Measurements from ENCODE around the gene MPHOSPH9.

Gene MPHOSPH9

GRCh38 chr12:123164222-123164621 lies 68.7 kb downstream of the MPHOSPH9 start:
- Histone ChIP-seq H3K4me3 (ENCODE audit: low read length) (no peak overlapping the region), H2AFZ (ENCODE audit: low read depth, low read length) (no peak overlapping the region), H3K4me1 (ENCODE audit: low read length) (no peaks in the 10 kb centered on the region), H3K27me3 (ENCODE audit: low read depth, low read length) (no peaks in the 10 kb centered on the region), H3K4me2 (ENCODE audit: low read length) (no peak overlapping the region), H3K79me2 (ENCODE audit: low read length) (no peaks in the 10 kb centered on the region), H3K27ac (ENCODE audit: low read length) (no peak overlapping the region), H3K9ac (ENCODE audit: low read length) (no peak overlapping the region), H4K20me1 (ENCODE audit: insufficient read depth, low read length) (no peaks in the 10 kb centered on the region), H3K36me3 (replicated peaks; ENCODE audit: low read depth, low read length) (peaks cover 30% of the 10 kb centered on the region), H3K9me3 (ENCODE audit: insufficient read depth, low read length) (no peaks in the 10 kb centered on the region)
- TF ChIP-seq EZH2phosphoT487 (IDR thresholded peaks at IDR 0.05; ENCODE audit: low read depth) (no peak), CTCF (IDR thresholded peaks at IDR 0.05; ENCODE audit: low read depth, low read length) (no peak)

- no peaks in the 10 kb centered on the region for H3K4me1 ChIP-seq (ENCODE audit: low read length)
- TF ChIP-seq EZH2phosphoT487 (IDR thresholded peaks at IDR 0.05; ENCODE audit: low read depth) (no peak), CTCF (IDR thresholded peaks at IDR 0.05; ENCODE audit: low read depth, low read length) (no peak)
- no peak overlapping the region for H2AFZ ChIP-seq (ENCODE audit: low read depth, low read length)
- no peak overlapping the region for H3K4me2 ChIP-seq (ENCODE audit: low read length)
- H3K36me3 ChIP-seq (replicated peaks; ENCODE audit: low read depth, low read length) = peaks cover 30% of the 10 kb centered on the region
- H3K4me3 ChIP-seq (ENCODE audit: low read length) = no peak overlapping the region
- no peak overlapping the region for H3K9ac ChIP-seq (ENCODE audit: low read length)
- no peaks in the 10 kb centered on the region for H3K9me3 ChIP-seq (ENCODE audit: insufficient read depth, low read length)
- H4K20me1 ChIP-seq (ENCODE audit: insufficient read depth, low read length) = no peaks in the 10 kb centered on the region
- H3K27me3 ChIP-seq (ENCODE audit: low read depth, low read length) = no peaks in the 10 kb centered on the region
- H3K79me2 ChIP-seq (ENCODE audit: low read length) = no peaks in the 10 kb centered on the region
- no peak overlapping the region for H3K27ac ChIP-seq (ENCODE audit: low read length)
Observed at GRCh38 chr12:123163227-123163626, 69.7 kb downstream of the MPHOSPH9 start.

GRCh38 chr12:123160801-123161487 lies 72.0 kb downstream of the MPHOSPH9 start:
- H3K4me2 ChIP-seq (ENCODE audit: low read length) = no peak overlapping the region
- H3K27me3 ChIP-seq (ENCODE audit: low read depth, low read length) = no peaks in the 10 kb centered on the region
- peaks cover 28% of the 10 kb centered on the region for H3K36me3 ChIP-seq (replicated peaks; ENCODE audit: low read depth, low read length)
- no peak overlapping the region for H2AFZ ChIP-seq (ENCODE audit: low read depth, low read length)
- TF ChIP-seq EZH2phosphoT487 (IDR thresholded peaks at IDR 0.05; ENCODE audit: low read depth) = no peak
- no peak for TF ChIP-seq CTCF (IDR thresholded peaks at IDR 0.05; ENCODE audit: low read depth, low read length)
- H3K9ac ChIP-seq (ENCODE audit: low read length) = no peak overlapping the region
- no peaks in the 10 kb centered on the region for H4K20me1 ChIP-seq (ENCODE audit: insufficient read depth, low read length)
- no peaks in the 10 kb centered on the region for H3K9me3 ChIP-seq (ENCODE audit: insufficient read depth, low read length)
- no peak overlapping the region for H3K27ac ChIP-seq (ENCODE audit: low read length)
- H3K4me3 ChIP-seq (ENCODE audit: low read length) = no peak overlapping the region
- no peaks in the 10 kb centered on the region for H3K4me1 ChIP-seq (ENCODE audit: low read length)
- H3K79me2 ChIP-seq (ENCODE audit: low read length) = no peaks in the 10 kb centered on the region

- H3K4me3 ChIP-seq (ENCODE audit: low read length) = no peak overlapping the region
- no peak overlapping the region for H3K9ac ChIP-seq (ENCODE audit: low read length)
- peaks cover 13% of the 10 kb centered on the region for H3K36me3 ChIP-seq (replicated peaks; ENCODE audit: low read depth, low read length)
- H3K27me3 ChIP-seq (ENCODE audit: low read depth, low read length) = 0 out of 2 replicates have a peak, but pooled peaks cover 5% of the 10 kb centered on the region
- H3K4me1 ChIP-seq (ENCODE audit: low read length) = peaks cover 4% of the 10 kb centered on the region; the same call in 1 of the 2 replicates
- no peak overlapping the region for H3K4me2 ChIP-seq (ENCODE audit: low read length)
- H3K79me2 ChIP-seq (ENCODE audit: low read length) = no peaks in the 10 kb centered on the region
- H4K20me1 ChIP-seq (ENCODE audit: insufficient read depth, low read length) = no peaks in the 10 kb centered on the region
- no peaks in the 10 kb centered on the region for H3K9me3 ChIP-seq (ENCODE audit: insufficient read depth, low read length)
- H3K27ac ChIP-seq (ENCODE audit: low read length) = no peak overlapping the region
- TF ChIP-seq EZH2phosphoT487 (IDR thresholded peaks at IDR 0.05; ENCODE audit: low read depth) (no peak), CTCF (IDR thresholded peaks at IDR 0.05; ENCODE audit: low read depth, low read length) (no peak)
- H2AFZ ChIP-seq (ENCODE audit: low read depth, low read length) = no peak overlapping the region
Observed at GRCh38 chr12:123153906-123154305, 79.0 kb downstream of the MPHOSPH9 start.
